Activated naive CD4-positive, alpha-beta T cell treated with anti-CD3 and anti-CD28 coated beads, Interleukin-2, amount 10 ng/mL, durations not matched to agents 7 days and 5 days (primary cell): ENCODE measurements around the gene TNPO3.

Experiments used
- CTCF ChIA-PET: fragments of 350-600 bp; sonication (Branson Sonifier 250); formaldehyde crosslinking; loops from one replicate; lab custom pipeline; 2021; ENCODE audit warnings: antibody characterized with exemption; lab: Charles Lee
- DNase-seq: peaks from one replicate; pipeline ENCODE4 v3.0.0-alpha.2; 2020
- H3K27ac Mint-ChIP-seq: one replicate; pipeline ENCODE4 v1.8.0; 2021; ENCODE audit warnings: mild to moderate bottlenecking, moderate library complexity, mixed read lengths
- H3K27me3 Mint-ChIP-seq: one replicate; pipeline ENCODE4 v1.8.0; 2021; ENCODE audit warnings: mild to moderate bottlenecking, mixed read lengths
- H3K36me3 Mint-ChIP-seq: one replicate; pipeline ENCODE4 v1.8.0; 2021; ENCODE audit warnings: mixed read lengths
- H3K4me1 Mint-ChIP-seq: one replicate; pipeline ENCODE4 v1.8.0; 2021; ENCODE audit warnings: mixed read lengths
- H3K4me3 Mint-ChIP-seq: one replicate; pipeline ENCODE4 v1.8.0; 2021; ENCODE audit warnings: mild to moderate bottlenecking, moderate library complexity, mixed read lengths
- H3K9me3 Mint-ChIP-seq: one replicate; pipeline ENCODE4 v1.8.0; 2021; ENCODE audit warnings: mixed read lengths

TNPO3 gene

GRCh38 chr7:128910569-128910945, 144.4 kb downstream of the TNPO3 start, which contains the start of gene KCP:
Gene KCP (minus strand): TSS chr7:128910709. CDS start chr7:128910676, 33 bp downstream.
- H3K27ac Mint-ChIP-seq, result no peak within 1 kb of the TSS
- DNase-seq, result peak; percentile 7
- peaks cover 3% of the 10 kb centered on the region for H3K4me1 Mint-ChIP-seq
- no peaks in the 10 kb centered on the region for H3K36me3 Mint-ChIP-seq
- no peak within 1 kb of the TSS for H3K4me3 Mint-ChIP-seq
- no peaks in the 10 kb centered on the region for H3K9me3 Mint-ChIP-seq
- CTCF ChIA-PET, result interaction anchor here (1.0 to 1.5 kb wide), 2 partner anchors 27 to 181 kb away, joined by 3 to 7 read pairs; no protein-coding TSS in a partner anchor
- H3K27me3 Mint-ChIP-seq, result peaks cover 88% of the 10 kb centered on the region

DNA sequence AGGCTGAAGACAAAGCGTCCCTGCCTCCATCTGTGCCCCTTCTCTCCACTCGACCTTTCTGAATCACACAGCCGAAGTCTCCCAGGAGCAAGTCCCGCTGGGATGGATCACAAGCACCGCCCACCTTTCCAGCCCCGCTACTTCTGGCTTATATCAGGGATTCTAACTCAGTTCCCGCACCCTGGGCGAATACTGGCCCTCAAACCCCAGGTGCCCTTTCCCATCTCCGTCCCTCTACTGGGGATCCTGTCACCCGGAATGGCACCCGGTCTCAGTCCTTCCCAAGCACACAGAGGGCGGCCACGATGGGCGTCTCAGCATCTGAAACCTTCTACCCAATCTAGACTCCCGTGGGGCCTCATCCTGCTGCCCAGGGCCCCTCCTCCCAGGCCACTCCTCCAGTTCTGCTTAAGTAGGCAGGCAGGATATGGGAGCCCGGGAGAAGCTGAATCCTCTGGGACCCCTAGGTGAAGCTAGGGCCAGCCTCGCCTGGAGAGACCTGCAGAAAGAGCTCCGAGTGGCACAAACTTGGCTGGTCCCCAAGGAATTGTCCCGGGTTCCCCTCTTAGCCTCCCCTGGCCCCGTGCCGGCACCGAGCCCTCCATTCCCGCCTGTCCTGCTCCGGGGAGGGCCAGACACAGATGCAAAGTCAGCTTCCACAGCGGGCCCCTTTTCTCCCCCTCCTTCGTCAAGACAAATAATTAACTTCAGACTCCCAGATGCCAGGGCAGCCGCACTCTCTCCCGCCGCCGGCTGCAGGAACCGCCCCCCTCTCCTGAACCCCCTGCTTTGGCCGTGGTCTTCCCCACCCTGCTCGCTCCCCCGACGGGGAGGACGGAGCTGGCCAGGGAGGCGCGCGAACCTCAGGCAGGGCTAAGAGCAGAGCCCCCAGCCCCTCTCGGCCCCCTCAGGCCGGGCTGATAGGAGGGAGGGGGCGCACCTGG, 145.0 kb downstream of the TNPO3 start:
- Mint-ChIP-seq H3K27ac (no peak overlapping the region), H3K36me3 (no peaks in the 10 kb centered on the region), H3K9me3 (no peaks in the 10 kb centered on the region), H3K4me1 (no peaks in the 10 kb centered on the region), H3K4me3 (no peak overlapping the region), H3K27me3 (peaks cover 87% of the 10 kb centered on the region)
- CTCF ChIA-PET, result interaction anchor here (0.5 to 1.0 kb wide), 2 partner anchors 34 to 182 kb away, joined by 3 read pairs; no protein-coding TSS in a partner anchor
- peak; percentile 17 for DNase-seq

GRCh38 chr7:128908750-128909624, 145.9 kb downstream of the TNPO3 start:
- H3K4me3 Mint-ChIP-seq, result no peak overlapping the region
- peaks cover 82% of the 10 kb centered on the region for H3K27me3 Mint-ChIP-seq
- H3K27ac Mint-ChIP-seq, result no peak overlapping the region
- no peaks in the 10 kb centered on the region for H3K36me3 Mint-ChIP-seq
- peak; percentile 10 for DNase-seq
- no peaks in the 10 kb centered on the region for H3K9me3 Mint-ChIP-seq
- no peaks in the 10 kb centered on the region for H3K4me1 Mint-ChIP-seq
- CTCF ChIA-PET, result interaction anchor here (0.5 to 0.6 kb wide), 2 partner anchors 35 to 238 kb away, joined by 3 read pairs; no protein-coding TSS in a partner anchor

DNA sequence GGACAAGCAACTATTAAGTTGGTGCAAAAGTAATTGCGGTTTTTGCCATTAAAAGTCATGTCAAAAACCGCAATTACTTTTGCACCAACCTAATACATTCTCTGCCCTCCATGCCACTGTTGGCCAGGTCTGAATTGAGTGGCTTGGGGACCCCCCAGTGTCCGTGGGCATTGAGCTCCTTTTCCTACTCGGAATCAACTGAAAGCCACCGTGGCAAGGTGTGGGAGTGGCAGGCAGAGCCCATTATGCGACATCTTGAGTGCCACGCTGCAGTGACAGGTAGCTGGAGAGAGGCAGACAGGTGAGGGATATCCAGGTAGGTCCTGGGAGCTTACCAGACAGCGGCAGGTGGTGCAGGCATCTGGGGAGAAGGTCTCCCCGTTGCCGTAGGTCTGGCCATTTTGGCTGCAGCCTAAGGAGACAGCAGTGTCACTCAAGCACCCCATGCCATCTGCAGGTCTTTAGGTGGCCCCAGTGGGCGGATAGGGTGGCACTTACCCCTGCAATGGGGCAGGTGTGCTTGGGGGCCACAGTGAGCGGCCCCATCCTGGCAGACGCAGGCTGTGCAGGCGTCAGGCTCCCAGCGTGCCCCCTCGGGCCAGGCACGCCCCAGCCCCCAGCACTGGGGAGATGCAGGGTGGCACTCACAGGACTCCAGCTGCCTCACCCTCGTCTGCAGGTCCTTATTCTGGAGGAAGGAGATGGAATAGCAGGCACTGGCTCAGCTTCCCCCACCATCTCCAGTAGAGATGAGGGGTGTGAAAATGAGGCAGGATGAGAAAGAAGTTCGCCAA, 147.9 kb downstream of the TNPO3 start:
- no peaks in the 10 kb centered on the region for H3K4me1 Mint-ChIP-seq
- CTCF ChIA-PET, result interaction anchor here (0.6 to 1.1 kb wide), 2 partner anchors 44 to 184 kb away, joined by 3 to 7 read pairs; no protein-coding TSS in a partner anchor
- H3K27ac Mint-ChIP-seq, result no peak overlapping the region
- no peaks in the 10 kb centered on the region for H3K36me3 Mint-ChIP-seq
- no peaks in the 10 kb centered on the region for H3K9me3 Mint-ChIP-seq
- peaks cover 75% of the 10 kb centered on the region for H3K27me3 Mint-ChIP-seq
- H3K4me3 Mint-ChIP-seq, result no peak overlapping the region
- peak; percentile 19 for DNase-seq

GRCh38 chr7:128906001-128906765, 148.7 kb downstream of the TNPO3 start:
- H3K4me3 Mint-ChIP-seq, result no peak overlapping the region
- H3K36me3 Mint-ChIP-seq, result no peaks in the 10 kb centered on the region
- H3K27ac Mint-ChIP-seq, result no peak overlapping the region
- no peaks in the 10 kb centered on the region for H3K9me3 Mint-ChIP-seq
- DNase-seq, result peak; percentile 5
- no peaks in the 10 kb centered on the region for H3K4me1 Mint-ChIP-seq
- CTCF ChIA-PET, result interaction anchor here (1.1 kb wide), 1 partner anchor 184 kb away, joined by 7 read pairs; no protein-coding TSS in a partner anchor
- peaks cover 71% of the 10 kb centered on the region for H3K27me3 Mint-ChIP-seq

DNA sequence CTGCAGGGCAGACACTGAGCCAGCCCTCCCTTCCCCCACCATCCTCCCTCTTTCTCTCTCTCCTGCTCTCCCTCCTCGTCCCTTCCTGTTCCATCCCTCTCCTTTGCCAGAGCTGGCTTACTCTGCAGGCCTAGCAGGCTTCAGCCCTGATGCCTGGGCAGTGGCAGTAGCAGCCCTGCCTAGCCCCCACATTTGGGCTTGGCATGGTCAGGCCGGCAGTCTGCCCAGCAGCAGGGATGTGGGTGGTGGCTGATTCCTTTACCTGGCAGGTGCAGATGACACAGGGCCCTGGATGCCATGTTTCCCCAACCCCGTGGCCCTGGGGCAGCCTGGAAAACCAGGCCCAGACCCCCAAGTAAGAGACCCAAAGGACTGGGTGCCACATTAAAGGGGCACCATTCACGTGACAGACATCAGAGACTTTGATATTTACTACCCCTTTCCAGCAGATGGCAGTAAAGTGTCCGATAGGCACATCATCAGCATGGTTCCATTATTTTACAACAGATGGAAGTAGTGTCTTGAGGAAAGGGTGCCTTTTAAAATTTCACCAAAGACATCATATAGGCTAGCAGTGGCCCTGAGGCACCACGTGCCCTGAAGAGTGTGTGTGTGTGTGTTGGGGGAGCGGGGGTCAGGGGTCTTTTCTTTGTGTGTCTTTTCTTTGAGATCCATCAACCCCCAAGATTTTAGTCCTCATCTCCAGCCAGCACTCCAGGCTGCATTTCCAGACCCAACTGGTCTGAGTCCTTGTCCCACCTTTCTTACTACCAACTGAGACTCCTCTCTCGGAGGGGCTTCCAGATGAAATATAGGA, 150.3 kb downstream of the TNPO3 start:
- H3K36me3 Mint-ChIP-seq, result no peaks in the 10 kb centered on the region
- H3K27ac Mint-ChIP-seq, result no peak overlapping the region
- peaks cover 55% of the 10 kb centered on the region for H3K27me3 Mint-ChIP-seq
- CTCF ChIA-PET, result interaction anchor here (0.7 to 3.5 kb wide), 4 partner anchors 42 to 259 kb away, joined by 3 to 25 read pairs (median 4); partner anchors contain the start of gene ATP6V1F
- H3K9me3 Mint-ChIP-seq, result no peaks in the 10 kb centered on the region
- no peaks in the 10 kb centered on the region for H3K4me1 Mint-ChIP-seq
- peak; percentile 30 for DNase-seq
- no peak overlapping the region for H3K4me3 Mint-ChIP-seq
